HUDEP-2 (cell line): Measurements from ENCODE around the gene CRELD2.

ENCODE experiments used
- DNase-seq, 76 experiments: peaks; one replicate each; lab custom pipeline; 2025; ENCODE audit not compliant: unreplicated experiment in 76 of 76; lab: John Stamatoyannopoulos, UW

CRELD2 gene

DNA sequence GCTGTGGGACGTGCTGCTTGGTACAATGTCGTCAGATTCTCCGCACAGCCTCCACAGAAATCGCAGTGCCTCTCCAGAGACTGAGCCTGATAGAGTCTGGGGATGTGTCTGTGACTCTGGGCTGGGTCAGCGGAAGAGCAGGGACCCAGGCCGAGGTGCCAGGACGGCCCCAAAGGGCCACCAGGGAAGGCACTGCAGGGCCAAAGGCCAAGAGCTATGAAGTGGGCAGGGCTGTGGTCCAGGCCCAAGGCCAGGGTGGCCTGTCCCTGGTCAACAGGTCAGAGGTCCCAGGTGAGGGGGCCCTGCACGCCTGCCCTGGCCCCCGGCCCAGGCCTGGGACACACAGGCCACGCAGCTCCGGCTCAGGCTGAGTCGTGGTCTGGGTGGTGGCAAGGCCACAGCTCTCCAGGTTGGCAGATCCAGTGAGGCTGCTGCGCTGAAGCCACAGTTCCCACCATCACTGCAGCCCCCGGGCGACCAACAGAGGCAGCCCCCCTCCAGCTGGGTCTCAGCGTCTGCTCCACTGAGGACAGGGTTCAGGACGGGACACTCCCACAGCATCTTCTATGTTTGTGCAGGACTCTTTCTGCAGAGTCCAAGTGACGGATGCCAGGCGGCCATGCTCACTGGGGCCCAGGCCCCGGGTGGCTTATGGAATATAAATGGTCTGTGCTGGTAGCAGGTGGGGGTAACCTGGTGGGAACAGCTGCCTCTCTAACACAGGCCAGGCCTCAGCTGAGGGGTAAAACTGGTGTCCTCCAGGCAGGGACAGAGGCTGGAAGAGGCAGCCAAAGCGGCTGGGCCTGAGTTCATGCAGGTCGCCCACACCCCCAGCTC is 37.4 kb downstream of the CRELD2 start:
- DNase-seq: no peak

DNA sequence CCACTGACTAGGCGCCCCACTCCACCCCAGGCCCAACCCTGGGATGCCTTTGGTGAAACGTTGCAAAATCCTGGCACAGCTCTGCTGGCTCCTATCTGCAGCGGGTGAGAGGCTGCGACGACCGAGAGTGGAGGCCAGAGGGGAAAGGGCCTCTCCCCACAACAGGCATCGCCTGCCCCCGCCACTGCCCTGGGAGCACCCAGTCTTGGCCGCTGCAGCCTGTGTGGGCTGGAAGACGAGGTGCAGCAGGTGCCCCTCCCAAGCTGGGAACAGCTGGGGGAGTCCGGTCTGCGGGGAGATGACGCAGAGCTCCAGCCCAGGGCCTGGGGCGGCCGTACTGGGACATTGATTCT is 38.0 kb downstream of the CRELD2 start:
- DNase-seq: no peak

DNA sequence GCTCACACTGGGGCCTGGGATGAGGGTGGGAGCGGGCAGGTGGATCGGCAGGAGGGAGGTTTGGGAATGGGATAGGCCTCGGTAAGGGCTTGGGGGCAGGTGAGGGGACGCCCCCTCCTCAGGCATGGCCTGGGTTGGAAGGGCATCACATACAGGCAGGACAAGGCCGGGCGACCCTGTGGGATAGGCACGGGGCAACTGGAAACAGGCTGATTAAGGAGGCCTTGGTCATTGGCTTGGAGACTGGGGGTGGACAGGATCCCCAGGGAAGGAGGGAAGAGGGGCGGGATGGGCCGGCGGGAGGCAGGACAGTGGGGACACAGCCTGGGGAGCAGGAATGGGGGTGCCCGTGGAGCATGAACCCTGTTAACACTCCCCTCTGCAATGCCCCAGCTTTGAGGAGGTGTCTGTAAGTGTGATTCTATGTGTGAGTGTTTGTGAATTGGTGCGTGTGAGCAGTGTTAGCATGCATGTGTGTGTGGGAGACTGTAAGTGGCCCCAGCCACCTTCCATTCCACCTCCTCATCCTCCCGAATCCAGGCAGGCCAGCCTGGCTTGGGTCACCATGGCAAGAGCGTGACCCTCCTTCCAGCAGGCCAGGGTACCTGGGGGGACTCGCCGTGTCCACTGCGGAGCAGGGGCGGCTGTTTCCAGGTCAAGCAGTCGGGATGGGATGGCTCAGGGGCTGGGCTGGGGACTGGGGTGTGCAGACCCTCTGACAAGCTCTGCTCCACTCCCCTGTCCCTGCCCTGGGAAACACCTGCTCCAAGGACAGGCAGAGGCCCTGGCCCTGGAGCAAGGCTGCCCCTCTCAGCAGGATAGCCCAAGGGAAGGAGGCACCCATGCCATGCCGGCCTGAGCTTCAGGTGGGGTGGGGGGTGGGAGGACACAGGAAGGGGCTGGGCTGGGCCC is 38.7 kb downstream of the CRELD2 start:
- no peak for DNase-seq

DNA sequence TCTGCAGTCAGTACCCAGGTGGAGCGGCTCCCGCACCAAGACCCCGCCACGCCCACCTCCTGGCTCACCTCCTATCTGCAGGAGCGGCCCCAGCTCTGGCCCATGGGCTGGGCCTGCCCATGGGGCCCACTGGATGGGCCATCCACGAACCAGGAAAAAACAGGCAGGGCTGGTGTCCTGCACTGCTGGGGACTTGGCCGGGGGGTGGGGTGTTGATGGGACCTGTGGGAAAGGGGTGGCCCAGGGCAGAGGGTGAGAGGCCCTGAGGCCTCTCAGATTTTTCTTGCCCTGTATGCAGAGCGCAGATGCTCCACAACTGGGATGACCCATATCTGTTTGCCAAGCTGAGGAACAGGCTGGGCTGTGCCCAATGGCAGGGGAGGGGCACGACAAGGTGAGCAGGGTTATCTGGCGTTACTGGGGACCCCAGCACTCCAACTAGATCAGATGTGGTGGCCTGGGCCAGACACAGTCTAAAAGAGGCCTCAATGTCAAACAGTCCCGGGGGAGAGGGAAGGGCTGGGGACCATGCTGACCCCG is 39.5 kb downstream of the CRELD2 start:
- no peak for DNase-seq

DNA sequence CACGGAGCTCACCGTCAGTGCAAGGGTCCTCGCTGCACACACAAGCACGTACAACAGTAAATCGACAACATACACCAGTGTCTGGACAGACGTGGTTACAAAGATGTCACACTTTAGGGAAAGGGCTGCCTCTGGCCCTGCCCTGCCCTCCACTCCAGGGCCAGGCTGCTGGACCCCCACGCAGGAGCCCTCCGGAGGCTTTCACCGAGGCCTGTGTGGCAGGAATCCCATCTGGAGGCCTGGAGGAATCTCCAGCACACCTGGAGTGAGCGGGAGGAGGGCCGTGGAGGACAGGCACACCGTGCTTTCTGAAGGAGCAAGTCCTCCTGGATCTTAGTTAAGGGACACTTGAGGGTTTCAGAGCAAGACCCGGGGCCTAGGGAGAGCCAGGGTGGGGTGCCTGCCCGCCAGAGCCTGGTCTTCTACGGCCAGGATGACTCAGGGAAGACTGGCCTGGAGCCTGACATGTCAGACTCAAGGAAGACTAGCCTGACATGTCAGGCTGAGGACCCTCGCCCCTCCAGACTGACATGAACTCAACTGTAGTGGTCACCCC is 40.0 kb downstream of the CRELD2 start:
- no peak for DNase-seq

DNA sequence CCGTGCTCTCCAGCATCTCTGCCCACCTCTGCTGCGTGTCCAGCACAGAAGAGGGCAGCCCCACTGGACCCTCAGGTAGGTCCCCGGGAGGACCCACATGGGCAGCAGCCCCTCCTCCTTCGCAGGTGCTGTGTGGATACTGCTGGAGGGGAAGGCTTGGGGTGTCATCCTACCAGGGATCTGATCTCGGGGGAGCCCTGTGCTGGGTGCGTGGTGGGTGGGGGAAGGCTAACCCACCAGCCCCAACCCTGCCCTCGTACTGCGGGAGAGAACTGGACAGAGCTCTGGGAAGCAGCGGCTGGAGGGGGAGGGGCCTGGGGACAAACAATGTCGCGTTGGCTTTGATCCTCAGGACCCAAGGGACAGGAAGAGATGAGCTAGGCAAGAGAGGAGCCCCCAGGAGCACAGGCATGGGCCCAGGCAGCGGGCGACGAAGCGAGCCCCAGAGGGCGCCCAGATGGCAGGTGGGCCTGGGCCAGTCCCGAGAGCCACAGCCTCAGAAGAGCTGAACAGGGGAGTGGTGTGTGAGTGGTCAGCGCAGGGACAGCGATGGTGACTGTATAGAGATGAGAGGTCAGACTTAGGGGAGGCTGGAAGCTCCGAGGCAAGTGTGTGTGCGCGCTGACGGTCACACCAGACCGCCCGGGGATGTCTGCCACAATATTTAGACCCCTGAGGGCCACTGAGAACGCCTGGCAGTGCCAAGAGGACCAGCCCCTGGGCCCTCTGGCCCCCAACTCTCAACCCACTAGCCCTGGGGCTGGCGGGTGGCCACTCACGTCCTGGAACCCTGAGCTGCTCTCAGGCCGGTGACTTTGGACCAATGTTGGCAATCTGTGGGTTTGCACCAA is 40.7 kb downstream of the CRELD2 start:
- no peak for DNase-seq

DNA sequence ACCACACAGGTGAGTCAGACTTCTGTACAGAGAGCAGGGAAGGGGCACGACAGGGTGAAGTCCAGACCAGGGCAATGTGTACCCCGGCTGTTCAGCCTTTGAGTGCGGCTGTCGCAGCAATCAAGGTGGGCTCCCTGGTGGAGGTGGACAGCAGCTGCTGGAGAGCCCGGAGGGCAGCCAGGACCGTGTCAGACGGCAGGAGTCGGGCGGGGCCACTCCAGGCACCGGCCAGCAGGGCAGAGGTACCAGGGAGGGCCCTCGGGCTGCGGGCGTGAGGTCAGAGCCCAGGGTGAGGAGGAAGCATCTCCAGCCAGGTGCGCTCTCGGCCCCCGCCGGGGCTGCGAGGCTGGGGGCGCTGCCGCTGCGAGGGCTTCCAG is 41.3 kb downstream of the CRELD2 start:
- peak in 4 of 76 experiments; percentile 37 to 56 (median 46) for DNase-seq

DNA sequence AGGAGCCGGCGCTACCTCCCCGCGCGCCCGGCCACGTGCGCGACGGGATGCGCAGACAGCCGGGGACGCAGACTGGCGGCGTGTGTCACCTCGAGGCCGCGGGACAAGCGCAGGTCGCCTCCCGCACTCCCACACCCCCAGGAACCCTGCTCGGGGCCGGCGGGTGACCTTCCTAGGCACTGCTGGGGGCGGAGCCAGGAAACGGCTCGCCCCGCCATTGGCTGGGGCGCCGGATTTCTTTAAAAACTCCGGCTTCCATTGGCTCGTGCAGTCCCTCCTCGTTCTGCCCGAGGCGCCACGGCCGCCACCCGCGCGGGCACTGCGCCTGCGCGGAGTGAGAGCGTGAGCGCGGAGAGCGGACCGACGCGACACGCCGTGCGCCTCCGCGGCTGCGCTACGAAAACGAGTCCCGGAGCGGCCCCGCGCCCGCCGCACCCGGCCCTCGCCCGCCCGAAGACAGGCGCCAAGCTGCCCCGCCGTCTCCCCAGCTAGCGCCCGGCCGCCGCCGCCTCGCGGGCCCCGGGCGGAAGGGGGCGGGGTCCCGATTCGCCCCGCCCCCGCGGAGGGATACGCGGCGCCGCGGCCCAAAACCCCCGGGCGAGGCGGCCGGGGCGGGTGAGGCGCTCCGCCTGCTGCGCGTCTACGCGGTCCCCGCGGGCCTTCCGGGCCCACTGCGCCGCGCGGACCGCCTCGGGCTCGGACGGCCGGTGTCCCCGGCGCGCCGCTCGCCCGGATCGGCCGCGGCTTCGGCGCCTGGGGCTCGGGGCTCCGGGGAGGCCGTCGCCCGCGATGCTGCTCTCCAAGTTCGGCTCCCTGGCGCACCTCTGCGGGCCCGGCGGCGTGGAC is 41.9 kb downstream of the CRELD2 start, which contains the start of gene PIM3:
Gene PIM3, plus strand, starts transcription at position 614 of the 846 bp plus-strand sequence. Its CDS starts 176 bp downstream, at position 790.
- peak in 74 of 76 experiments; percentile 28 to 97 (median 91) for DNase-seq

DNA sequence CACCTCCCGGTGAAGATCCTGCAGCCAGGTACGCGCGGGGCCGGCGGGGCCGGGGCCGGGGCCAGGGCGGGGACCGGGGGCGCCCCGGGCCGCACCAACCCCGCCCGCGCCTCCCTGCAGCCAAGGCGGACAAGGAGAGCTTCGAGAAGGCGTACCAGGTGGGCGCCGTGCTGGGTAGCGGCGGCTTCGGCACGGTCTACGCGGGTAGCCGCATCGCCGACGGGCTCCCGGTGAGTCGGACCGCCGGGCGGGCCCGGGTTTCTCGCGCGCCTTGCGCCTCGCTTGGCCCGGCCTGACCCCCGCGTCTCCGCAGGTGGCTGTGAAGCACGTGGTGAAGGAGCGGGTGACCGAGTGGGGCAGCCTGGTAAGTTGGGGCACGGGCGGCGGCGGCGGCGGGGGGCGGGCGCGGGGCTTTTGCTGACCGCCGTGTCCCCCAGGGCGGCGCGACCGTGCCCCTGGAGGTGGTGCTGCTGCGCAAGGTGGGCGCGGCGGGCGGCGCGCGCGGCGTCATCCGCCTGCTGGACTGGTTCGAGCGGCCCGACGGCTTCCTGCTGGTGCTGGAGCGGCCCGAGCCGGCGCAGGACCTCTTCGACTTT is 42.7 kb downstream of the CRELD2 start:
- peak in 30 of 76 experiments; percentile 12 to 60 (median 30) for DNase-seq

DNA sequence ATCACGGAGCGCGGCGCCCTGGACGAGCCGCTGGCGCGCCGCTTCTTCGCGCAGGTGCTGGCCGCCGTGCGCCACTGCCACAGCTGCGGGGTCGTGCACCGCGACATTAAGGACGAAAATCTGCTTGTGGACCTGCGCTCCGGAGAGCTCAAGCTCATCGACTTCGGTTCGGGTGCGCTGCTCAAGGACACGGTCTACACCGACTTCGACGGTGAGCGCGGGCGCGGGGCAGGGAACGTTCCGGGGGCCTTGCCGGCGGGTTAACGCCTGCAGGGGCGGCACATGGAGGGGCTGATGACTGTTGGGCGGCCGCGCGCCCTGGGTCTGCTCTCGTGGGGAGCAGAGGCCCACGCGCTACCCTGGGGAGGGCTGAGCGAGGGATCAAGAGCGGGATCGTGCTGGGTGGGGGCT is 43.2 kb downstream of the CRELD2 start:
- peak in 1 of 76 experiments; percentile 28 for DNase-seq

DNA sequence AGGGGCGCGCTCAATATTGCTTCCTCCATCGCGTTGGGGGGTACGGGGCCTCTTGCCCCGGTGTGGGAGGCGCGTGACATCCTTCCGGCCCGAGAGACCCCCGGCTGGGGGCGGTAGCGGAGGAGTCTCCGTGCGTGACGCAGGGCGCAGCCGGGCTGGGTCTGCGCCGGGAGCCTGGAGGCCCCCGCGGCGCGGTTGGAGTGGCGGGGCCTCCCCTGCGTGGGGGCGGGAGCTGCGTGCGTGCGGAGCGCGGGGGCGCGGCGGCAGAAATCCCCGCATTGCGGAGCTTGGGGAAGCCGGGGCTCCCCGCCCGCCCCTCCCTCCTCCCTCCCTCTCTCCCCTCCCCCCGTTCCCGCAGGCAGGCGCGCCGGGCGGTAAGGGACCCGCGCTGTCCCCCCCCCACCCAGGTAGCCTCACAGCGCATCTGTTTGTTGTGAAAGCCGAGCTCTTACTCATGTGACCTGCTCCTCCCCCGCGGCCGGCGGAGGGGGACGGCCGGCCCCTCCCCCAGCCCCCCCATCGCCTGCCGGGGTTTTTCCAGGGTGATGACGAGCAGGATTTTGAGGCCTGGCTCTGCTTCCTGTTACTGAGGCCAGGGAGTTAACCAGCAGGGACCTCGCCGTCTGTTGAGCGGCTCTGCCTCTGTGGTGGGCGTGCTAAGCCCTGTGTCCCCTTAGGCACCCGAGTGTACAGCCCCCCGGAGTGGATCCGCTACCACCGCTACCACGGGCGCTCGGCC is 43.7 kb downstream of the CRELD2 start:
- DNase-seq: peak in 23 of 76 experiments; percentile 7 to 47 (median 24)

DNA sequence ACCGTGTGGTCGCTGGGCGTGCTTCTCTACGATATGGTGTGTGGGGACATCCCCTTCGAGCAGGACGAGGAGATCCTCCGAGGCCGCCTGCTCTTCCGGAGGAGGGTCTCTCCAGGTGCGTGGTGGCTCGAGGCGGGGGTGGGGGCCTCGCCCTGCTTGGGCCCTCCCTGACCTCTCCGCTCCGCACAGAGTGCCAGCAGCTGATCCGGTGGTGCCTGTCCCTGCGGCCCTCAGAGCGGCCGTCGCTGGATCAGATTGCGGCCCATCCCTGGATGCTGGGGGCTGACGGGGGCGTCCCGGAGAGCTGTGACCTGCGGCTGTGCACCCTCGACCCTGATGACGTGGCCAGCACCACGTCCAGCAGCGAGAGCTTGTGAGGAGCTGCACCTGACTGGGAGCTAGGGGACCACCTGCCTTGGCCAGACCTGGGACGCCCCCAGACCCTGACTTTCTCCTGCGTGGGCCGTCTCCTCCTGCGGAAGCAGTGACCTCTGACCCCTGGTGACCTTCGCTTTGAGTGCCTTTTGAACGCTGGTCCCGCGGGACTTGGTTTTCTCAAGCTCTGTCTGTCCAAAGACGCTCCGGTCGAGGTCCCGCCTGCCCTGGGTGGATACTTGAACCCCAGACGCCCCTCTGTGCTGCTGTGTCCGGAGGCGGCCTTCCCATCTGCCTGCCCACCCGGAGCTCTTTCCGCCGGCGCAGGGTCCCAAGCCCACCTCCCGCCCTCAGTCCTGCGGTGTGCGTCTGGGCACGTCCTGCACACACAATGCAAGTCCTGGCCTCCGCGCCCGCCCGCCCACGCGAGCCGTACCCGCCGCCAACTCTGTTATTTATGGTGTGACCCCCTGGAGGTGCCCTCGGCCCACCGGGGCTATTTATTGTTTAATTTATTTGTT is 44.6 kb downstream of the CRELD2 start:
- DNase-seq: no peak

DNA sequence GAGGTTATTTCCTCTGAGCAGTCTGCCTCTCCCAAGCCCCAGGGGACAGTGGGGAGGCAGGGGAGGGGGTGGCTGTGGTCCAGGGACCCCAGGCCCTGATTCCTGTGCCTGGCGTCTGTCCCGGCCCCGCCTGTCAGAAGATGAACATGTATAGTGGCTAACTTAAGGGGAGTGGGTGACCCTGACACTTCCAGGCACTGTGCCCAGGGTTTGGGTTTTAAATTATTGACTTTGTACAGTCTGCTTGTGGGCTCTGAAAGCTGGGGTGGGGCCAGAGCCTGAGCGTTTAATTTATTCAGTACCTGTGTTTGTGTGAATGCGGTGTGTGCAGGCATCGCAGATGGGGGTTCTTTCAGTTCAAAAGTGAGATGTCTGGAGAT is 45.2 kb downstream of the CRELD2 start:
- DNase-seq: no peak

DNA sequence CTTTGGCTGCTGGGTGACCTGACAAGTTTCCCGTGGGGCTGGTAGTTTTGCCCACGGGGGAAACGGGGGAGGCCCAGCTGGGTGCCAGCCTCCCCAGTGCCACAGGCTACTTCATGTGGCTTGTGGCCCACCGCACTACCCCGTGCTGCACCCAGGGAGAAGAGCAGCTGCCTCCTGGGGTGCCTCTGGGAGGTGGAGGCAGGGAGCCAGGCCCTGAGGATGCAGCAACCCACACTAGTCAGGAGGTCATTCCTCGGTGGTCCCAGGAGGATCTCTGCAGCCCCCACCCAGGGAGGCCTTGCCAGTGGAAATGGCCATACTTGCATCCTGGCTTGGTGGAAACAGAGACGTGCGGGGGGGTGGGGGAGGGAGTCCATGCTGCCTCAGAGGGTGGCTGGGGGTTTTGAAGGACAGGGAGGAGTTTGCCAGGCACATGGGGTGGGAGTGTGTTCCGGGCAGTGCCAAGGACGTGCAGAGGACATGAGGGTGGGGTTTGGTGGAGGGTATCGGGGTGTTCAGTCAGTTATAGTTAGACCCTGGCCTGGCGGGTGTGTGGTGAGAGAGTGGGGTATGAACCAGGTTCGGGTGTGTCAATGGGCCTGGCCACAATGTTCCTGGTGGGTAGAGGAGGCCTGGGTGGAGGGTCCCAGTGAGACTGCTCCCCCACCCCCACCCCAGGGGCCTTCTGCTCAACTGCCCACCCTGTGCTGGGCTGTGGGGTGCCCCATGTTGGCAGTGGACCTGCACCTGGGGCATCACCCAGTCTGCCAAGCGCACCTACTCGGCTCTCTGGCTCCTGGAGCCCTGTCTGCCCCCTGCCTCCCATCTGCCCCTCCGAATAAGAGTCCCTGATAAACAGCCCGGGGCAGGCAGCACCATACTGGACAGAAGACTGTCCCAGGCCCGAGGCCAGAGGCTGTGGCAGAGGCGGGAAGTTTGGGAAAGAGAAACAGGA is 46.0 kb downstream of the CRELD2 start:
- DNase-seq: no peak

DNA sequence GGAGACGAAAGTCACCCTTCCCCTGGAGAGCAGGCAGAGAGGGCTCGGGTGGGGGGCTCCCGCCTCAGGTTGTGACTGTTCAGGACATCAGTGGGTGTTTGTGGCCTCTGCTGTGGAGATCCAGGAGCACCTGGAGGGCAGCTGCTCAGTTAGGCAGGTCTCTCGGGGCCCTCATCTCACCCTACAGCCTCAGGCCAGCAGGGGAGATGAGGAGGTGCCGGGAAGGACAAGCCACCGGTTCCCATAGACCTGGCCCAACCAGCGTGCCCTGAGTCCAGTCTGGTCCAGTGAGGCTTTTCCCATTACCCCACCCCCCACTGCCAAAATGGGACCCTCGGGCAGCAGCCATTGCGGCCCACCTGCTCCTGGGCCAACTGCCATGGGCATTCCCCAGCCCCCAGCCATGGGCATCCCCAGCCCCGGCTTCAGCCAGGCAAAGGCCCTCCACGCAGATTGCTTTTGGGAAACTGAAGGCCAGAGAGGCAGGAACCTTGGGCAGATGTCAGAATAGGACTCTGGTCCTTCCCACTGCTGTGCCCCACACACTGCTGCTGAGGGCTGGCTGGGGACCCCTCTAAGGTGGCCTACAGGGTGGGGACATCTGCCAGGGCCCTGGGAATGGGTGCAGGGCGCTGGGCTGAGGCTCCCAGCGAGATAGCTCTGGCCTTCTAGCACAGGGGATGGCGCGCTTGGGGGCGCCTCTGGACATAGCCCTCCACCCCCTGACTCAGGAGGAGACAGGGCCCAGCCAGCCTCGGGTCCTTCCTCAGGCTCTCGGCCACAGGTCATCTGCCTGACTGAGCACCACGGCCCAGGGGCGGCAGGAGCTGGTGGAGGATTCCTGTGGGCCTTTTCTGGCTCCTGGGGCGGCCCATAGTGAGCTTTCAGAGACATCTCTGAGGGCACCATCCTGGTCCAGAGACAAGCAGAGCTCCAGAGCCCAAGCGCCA is 46.9 kb downstream of the CRELD2 start:
- DNase-seq: no peak
